Stimulated activated CD8-positive, alpha-beta memory T cell treated with anti-CD3 and anti-CD28 coated beads, Interleukin-7, amount 100 ng/mL, for 48 hours (primary cell): Measurements from ENCODE around the gene DGCR2.

Experiments
- DNase-seq, 2 donors: peaks; one replicate each; pipeline ENCODE4 v3.0.0-alpha.2; 2020; ENCODE audit warnings: low read depth in 1 of 2; ENCODE audit errors: extremely low read depth in 1 of 2

DGCR2 gene

GRCh38 chr22:19127329-19128008 lies 5.3 kb upstream of the DGCR2 start:
- DNase-seq, result no peak

GRCh38 chr22:19126309-19127273 lies 4.4 kb upstream of the DGCR2 start:
- no peak for DNase-seq

- no peak for DNase-seq
Measured at GRCh38 chr22:19125474-19126308, 3.5 kb upstream of the DGCR2 start.

GRCh38 chr22:19125011-19125410 lies 2.8 kb upstream of the DGCR2 start:
- no peak for DNase-seq

GRCh38 chr22:19124377-19124776 lies 2.2 kb upstream of the DGCR2 start:
- DNase-seq, result no peak

GRCh38 chr22:19123936-19124335 lies 1.7 kb upstream of the DGCR2 start:
- DNase-seq, result no peak

- no peak for DNase-seq
Measured at GRCh38 chr22:19122752-19123492, 710 bp upstream of the DGCR2 start.

GRCh38 chr22:19121631-19122142 lies 525 bp downstream of the DGCR2 start:
- no peak for DNase-seq

- no peak for DNase-seq
Measured at GRCh38 chr22:19120829-19121630, 1.2 kb downstream of the DGCR2 start.

- no peak for DNase-seq
Measured at GRCh38 chr22:19119949-19120348, 2.3 kb downstream of the DGCR2 start.

GRCh38 chr22:19118329-19118880 lies 3.8 kb downstream of the DGCR2 start:
- no peak for DNase-seq

- DNase-seq, result no peak
Measured at GRCh38 chr22:19117111-19117512, 5.1 kb downstream of the DGCR2 start.

GRCh38 chr22:19115628-19116027 lies 6.6 kb downstream of the DGCR2 start:
- no peak for DNase-seq

GRCh38 chr22:19114984-19115552 lies 7.1 kb downstream of the DGCR2 start:
- no peak for DNase-seq

GRCh38 chr22:19113429-19113828 lies 8.8 kb downstream of the DGCR2 start:
- no peak for DNase-seq

GRCh38 chr22:19111584-19111983 lies 10.6 kb downstream of the DGCR2 start:
- no peak for DNase-seq

- no peak for DNase-seq
Measured at GRCh38 chr22:19111140-19111539, 11.1 kb downstream of the DGCR2 start.

GRCh38 chr22:19110646-19111045 lies 11.6 kb downstream of the DGCR2 start:
- no peak for DNase-seq

- no peak for DNase-seq
Measured at GRCh38 chr22:19110064-19110458, 12.2 kb downstream of the DGCR2 start.
